HG03457 (cell line): ENCODE measurements around the gene APOBEC3G.
"Not testable (repeated sequence)": the region's sequence is repeated elsewhere in the genome, so short reads cannot be mapped to it uniquely, and the experiment has no call there.

Experiments used
- ATAC-seq: cut with Tn5 transposase; IDR thresholded peaks from one replicate; pipeline ENCODE4 v1.9.1; 2021; ENCODE audit warnings: moderate number of reproducible peaks; ENCODE audit not compliant: unreplicated experiment

Gene APOBEC3G

DNA sequence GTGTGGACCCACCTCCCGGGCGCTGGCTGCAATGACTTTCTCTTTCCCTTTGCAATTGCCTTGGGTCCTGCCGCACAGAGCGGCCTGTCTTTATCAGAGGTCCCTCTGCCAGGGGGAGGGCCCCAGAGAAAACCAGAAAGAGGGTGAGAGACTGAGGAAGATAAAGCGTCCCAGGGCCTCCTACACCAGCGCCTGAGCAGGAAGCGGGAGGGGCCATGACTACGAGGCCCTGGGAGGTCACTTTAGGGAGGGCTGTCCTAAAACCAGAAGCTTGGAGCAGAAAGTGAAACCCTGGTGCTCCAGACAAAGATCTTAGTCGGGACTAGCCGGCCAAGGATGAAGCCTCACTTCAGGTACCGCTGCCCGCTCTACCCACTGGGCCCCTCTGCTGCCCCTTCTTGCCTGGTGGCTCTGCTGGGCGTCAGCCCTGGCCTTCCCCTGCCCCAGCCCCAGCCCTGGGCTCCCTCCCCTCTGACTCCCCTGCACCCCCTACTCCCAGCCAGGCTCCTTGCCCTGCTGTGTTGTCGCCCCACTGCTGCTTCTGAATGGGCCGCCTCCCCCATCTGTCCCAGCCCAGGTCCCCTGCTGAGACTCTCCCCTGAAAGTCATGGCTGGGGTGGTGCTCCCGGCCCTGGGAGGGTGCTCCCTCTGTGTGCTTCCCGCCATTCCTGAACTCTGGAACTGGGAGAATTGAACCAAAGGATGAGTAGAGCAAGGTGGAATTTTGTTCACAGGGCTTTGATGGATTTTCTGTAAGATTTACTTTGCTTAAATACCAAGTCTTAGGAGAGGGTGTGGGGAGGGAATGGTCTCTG, at the start of gene APOBEC3G:
TSS of gene APOBEC3G (plus strand) at position 250 of the 815 bp plus-strand sequence. CDS start at position 337, 87 bp downstream.
- peak; percentile 51 for ATAC-seq

DNA sequence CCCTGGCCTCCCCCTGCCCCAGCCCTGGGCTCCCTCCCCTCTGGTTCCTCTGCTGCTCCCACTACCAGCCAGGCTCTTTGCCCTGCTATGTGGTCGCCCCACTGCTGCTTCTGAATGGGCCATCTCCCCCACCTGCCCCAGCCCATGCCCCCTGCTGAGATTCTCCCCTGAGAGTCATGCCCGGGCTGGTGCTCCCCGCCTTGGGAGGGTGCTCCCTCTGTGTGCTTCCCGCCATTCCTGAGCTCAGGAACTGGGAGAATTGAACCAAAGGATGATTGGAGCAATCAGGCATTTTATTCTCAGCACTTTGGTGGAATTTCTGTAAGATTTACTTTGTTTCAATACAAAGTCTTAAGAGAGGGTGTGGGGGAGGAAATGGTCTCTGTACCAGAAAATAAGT, 49.4 kb upstream of the APOBEC3G start:
- ATAC-seq, result no peak

- ATAC-seq, result no peak
Measured at GRCh38 chr22:39028281-39028680, 48.8 kb upstream of the APOBEC3G start.

DNA sequence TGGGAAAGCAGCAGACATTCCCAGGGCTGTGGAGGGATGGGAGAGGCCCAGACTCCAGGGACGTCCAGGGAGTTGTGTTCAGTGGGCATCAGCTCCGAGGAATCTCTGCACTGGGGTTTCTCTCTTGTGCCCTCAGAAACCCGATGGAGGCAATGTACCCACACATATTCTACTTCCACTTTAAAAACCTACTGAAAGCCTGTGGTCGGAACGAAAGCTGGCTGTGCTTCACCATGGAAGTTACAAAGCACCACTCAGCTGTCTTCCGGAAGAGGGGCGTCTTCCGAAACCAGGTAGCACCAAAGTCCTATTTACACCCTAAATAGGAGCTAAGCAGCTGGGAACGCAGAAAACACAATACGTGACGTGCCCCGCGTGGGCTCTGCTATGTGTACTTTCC, 47.8 kb upstream of the APOBEC3G start:
- no peak for ATAC-seq

DNA sequence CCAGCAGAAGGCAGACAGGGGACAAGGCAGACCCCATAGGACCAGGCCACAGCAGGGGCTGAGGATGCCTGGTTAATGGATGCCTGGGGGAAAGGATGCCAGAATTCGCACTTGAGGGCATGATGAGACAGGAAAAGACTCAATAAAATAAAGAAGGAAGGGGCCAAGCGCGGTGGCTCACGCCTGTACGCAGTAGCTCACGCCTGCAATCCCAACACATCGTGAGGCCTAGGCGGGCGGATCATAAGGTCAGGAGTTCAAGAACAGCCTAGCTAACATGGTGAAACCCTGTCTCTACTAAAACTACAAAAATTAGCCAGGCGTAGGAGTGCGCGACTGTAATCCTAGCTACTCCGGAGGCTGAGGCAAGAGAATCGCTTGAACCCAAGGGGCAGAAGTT, 46.4 kb upstream of the APOBEC3G start:
- no peak for ATAC-seq

DNA sequence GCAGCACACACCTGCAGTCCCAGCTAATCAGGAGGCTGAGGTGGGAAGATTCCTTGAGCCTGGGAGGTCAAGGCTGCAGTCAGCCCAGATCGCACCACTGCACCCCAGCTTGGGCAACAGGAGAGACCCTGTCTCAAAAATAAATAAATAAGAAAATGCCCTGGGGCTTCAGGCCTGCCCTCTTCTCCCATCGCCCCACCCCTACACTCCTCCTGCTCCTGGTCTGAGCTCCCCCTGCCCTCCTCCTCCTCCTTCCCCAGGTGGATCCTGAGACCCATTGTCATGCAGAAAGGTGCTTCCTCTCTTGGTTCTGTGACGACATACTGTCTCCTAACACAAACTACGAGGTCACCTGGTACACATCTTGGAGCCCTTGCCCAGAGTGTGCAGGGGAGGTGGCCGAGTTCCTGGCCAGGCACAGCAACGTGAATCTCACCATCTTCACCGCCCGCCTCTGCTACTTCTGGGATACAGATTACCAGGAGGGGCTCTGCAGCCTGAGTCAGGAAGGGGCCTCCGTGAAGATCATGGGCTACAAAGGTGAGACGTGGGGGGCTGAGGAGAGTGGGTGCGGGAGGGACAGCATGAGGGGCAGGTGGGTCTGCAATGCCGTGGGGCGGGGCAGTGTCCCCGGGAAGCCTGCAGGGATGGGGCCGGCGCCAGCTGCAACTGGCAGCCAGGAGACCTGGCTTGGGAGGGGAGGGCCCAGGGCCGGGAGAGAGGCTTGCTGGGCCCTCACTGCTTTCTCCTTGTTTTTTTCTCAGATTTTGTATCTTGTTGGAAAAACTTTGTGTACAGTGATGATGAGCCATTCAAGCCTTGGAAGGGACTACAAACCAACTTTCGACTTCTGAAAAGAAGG, 45.4 kb upstream of the APOBEC3G start:
- not testable (repeated sequence) for ATAC-seq

DNA sequence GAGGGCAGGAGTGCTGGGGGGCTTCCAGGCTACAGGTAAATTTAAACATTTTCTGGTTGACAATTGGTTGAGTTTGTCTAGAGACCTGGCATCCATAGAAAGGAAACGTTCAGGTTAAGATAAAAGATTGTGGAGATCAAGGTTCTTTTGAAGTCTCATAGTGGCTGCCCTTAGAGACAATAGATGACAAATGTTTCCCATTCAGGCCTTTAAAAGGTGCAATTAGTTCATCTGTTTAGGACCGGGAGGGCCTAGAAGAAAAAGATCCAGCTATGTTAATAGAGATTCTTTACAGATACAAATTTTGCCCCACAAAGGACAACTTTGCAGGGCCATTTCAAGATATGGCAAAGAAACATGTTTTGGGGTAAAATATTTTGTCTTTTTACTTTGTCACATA, 40.0 kb upstream of the APOBEC3G start:
- not testable (repeated sequence) for ATAC-seq

DNA sequence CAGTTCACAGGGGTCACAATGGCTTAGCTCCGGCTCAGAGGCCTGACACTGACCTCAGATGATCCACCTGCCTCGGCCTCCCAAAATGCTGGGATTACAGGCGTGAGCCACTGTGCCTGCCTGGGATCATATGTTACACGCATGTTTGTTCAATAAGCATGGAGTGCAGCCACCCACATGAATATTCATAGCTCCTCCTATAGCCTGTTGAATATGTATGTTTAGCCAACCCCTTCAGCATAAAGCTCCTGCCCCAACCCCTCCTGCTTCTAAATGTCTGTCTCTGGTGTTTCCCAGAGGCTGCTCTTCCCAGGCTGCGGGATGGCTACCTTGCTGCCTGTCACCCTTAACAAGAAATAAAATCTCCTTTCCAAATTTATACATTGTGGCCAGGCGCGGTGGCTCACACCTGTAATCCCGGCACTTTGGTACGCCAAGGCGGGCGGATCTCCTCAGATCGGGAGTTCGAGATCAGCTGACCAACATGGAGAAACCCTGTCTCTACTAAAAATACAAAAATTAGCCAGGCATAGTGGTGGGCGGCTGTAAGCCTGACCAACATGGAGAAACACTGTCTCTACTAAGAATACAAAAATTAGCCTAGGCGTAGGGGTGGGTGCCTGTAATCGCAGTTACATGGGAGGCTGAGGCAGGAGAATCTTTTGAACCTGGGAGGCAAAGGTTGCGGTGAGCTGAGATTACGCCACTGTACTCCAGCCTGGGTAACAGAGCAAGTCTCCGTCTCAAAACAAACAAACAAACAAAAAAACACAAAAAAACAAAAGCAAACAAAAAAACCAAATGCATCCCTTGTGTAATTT, 37.6 kb upstream of the APOBEC3G start:
- ATAC-seq, result no peak

GRCh38 chr22:39040155-39040537, 36.9 kb upstream of the APOBEC3G start:
- ATAC-seq, result not testable (repeated sequence)

DNA sequence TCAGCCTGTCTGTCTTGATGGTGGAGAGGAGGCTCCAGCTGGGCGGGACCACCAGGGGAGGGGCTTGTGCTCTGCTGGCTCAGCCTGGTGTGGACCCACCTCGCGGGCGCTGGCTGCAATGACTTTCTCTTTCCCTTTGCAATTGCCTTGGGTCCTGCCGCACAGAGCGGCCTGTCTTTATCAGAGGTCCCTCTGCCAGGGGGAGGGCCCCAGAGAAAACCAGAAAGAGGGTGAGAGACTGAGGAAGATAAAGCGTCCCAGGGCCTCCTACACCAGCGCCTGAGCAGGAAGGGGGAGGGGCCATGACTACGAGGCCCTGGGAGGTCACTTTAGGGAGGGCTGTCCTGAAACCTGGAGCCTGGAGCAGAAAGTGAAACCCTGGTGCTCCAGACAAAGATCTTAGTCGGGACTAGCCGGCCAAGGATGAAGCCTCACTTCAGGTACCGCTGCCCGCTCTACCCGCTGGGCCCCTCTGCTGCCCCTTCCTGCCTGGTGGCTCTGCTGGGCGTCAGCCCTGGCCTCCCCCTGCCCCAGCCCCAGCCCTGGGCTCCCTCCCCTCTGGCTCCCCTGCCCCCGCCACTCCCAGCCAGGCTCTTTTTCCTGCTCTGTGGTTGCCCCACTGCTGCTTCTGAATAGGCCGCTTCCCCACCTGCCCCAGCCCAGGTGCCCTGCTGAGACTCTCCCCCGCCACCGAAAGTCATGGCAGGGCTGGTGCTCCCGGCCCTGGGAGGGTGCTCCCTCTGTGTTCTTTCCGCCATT, 36.4 kb upstream of the APOBEC3G start, which contains the start of gene APOBEC3F:
TSS of gene APOBEC3F (plus strand) at position 327 of the 759 bp plus-strand sequence. CDS start at position 424, 97 bp downstream.
- ATAC-seq, result peak; percentile 83

- ATAC-seq, result no peak
Measured at GRCh38 chr22:39041908-39042307, 35.2 kb upstream of the APOBEC3G start.

DNA sequence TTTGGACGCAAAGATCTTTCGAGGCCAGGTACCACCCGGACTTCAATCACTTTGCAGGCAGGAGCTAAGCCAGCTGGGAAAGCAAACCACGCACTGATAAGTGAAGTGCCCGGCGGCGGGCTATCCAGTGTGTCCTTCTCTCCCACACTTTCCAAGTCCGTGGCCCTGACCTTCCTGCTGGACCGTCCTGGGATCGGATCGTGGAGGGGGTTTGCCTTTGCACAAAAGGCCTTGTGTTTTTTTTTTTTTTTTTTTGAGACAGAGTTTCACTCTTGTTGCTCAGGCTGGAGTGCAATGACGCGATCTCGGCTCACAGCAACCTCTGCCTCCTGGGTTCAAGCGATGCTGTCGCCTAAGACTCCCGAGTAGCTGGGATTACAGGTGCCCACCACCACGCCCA, 34.0 kb upstream of the APOBEC3G start:
- not testable (repeated sequence) for ATAC-seq

- not testable (repeated sequence) for ATAC-seq
Measured at GRCh38 chr22:39045136-39045535, 31.9 kb upstream of the APOBEC3G start.

- ATAC-seq, result not testable (repeated sequence)
Measured at GRCh38 chr22:39049486-39049885, 27.6 kb upstream of the APOBEC3G start.

DNA sequence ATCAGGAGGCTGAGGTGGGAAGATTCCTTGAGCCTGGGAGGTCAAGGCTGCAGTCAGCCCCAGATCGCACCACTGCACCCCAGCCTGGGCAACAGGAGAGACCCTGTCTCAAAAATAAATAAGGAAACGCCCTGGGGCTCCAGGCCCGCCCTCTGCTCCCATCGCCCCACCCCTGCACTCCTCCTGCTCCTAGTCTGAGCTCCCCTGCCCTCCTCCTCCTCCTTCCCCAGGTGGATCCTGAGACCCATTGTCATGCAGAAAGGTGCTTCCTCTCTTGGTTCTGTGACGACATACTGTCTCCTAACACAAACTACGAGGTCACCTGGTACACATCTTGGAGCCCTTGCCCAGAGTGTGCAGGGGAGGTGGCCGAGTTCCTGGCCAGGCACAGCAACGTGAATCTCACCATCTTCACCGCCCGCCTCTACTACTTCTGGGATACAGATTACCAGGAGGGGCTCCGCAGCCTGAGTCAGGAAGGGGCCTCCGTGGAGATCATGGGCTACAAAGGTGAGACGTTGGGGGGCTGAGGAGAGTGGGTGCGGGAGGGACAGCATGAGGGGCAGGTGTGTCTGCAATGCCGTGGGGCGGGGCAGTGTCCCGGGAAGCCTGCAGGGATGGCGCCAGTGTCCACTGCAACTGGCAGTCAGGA, 25.1 kb upstream of the APOBEC3G start:
- ATAC-seq, result not testable (repeated sequence)

DNA sequence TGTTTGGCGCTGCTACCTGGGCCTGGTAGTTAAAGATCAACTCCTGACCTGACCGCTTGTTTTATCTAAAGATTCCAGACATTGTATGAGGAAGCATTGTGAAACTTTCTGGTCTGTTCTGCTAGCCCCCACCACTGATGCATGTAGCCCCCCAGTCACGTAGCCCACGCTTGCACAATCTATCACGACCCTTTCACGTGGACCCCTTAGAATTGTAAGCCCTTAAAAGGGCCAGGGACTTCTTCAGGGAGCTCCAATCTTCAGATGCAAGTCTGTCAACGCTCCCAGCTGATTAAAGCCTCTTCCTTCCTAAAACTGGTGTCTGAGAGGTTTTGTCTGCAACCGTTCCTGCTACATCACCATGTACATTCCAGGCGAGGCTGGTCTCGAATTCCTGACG, 21.4 kb upstream of the APOBEC3G start:
- ATAC-seq, result no peak

GRCh38 chr22:39061290-39061689, 15.8 kb upstream of the APOBEC3G start:
- not testable (repeated sequence) for ATAC-seq

- ATAC-seq, result not testable (repeated sequence)
Measured at GRCh38 chr22:39061951-39062350, 15.1 kb upstream of the APOBEC3G start.

DNA sequence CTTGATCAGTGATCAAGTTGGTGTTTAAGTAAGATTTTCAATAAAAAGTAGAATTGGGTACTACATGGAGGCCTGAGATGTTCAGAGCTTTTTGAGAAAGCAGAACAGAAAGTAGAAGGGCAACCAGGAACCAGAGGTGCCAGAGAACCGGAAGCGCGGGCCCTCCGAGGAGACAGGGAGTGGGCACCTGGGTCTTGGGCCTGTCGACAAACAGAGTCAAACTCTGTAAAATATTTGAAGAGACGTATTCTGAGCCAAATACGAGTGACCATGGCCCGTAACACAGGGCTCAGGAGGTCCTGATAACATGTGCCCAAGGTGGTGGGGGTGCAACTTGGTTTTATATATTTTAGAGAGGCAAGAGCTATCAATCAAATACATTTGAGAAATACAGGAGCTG, 13.2 kb upstream of the APOBEC3G start:
- ATAC-seq, result not testable (repeated sequence)
